ENCODE results near the gene SSX2IP.

- no peak for TF ChIP-seq YY1 (IDR thresholded peaks at IDR 0.05; ENCODE audit: low read depth)
- TF ChIP-seq TAF1 (IDR thresholded peaks at IDR 0.05; ENCODE audit: low read depth): no peak
- no peak for TF ChIP-seq TEAD4 (IDR thresholded peaks at IDR 0.05)
- no peak for TF ChIP-seq RAD21 (IDR thresholded peaks at IDR 0.05; ENCODE audit: low read depth)
- no peak for TF ChIP-seq TCF12 (IDR thresholded peaks at IDR 0.05; ENCODE audit: low read depth)
Measured at GRCh38 chr1:84675631-84676030, 14.6 kb downstream of the SSX2IP start.

Data from Ishikawa (cell line).